Chondrocyte (in vitro differentiated cells): ENCODE data around the gene SMAD4. TPM values are rescaled to one million over a fixed set of nuclear protein-coding genes. Genes with fewer than 3 reads are reported as not detected.

Experiments used
- DNase-seq: peaks from one replicate; pipeline ENCODE4 v3.0.0; 2021; ENCODE audit warnings: mixed read lengths, low spot score
- H3K27ac Mint-ChIP-seq: one replicate; pipeline ENCODE4 v1.8.0; 2021; ENCODE audit warnings: mild to moderate bottlenecking, moderate library complexity, mixed read lengths; ENCODE audit not compliant: unreplicated experiment
- H3K27me3 Mint-ChIP-seq: 2 replicates; pipeline ENCODE4 v1.8.0; 2021; ENCODE audit warnings: low read depth, mixed read lengths
- H3K36me3 Mint-ChIP-seq: 2 replicates; pipeline ENCODE4 v1.8.0; 2021; ENCODE audit warnings: low read depth, mixed read lengths
- H3K4me1 Mint-ChIP-seq: 2 replicates; pipeline ENCODE4 v1.8.0; 2021; ENCODE audit warnings: low read depth, mild to moderate bottlenecking, mixed read lengths
- H3K4me3 Mint-ChIP-seq: one replicate; pipeline ENCODE4 v1.8.0; 2021; ENCODE audit warnings: mild to moderate bottlenecking, moderate library complexity, mixed read lengths; ENCODE audit not compliant: unreplicated experiment
- H3K9me3 Mint-ChIP-seq: 2 replicates; pipeline ENCODE4 v1.8.0; 2021; ENCODE audit warnings: low read depth, mixed read lengths
- CTCF ChIP-seq: fragments of 200-600 bp; sonication (generic); IDR thresholded peaks from 2 replicates; pipeline ENCODE4 v1.5.0; 2021; ENCODE audit warnings: antibody characterized with exemption, mild to moderate bottlenecking, moderate library complexity
- long read RNA-seq: library from polyadenylated mRNA; stranded (forward); transcript quantifications from one replicate; pipeline ENCODE4 v2.0.0, GENCODE V29; 2021
- total RNA-seq: library from RNA; stranded (reverse); gene quantifications from 3 replicates; pipeline ENCODE4 v1.2.1, GENCODE V29; 2021

Gene SMAD4
- 106 to 119 TPM (median 113 TPM) in 3 replicates for total RNA-seq
- long read RNA-seq, full-length matches to known transcripts, result 145 of 191 reads
- long read RNA-seq, partial matches to known transcripts, result 12 of 191 reads
- long read RNA-seq, other reads (novel, unspliced or antisense), result 34 of 191 reads

- DNase-seq, result peak; percentile 98
- TF ChIP-seq CTCF, result peak; percentile 25
- H3K4me1 Mint-ChIP-seq, result peaks cover 52% of the 10 kb centered on the region
These were observed at the start of gene SMAD4 for GRCh38 chr18:51029694-51030536. Gene SMAD4 (plus strand): TSS chr18:51030213. CDS start chr18:51047047, 16,834 bp downstream.

GRCh38 chr18:50981381-50981780 is 48.6 kb upstream of the SMAD4 start:
- Mint-ChIP-seq H3K9me3 (peaks cover 6% of the 10 kb centered on the region), H3K4me1 (peaks cover 5% of the 10 kb centered on the region), H3K4me3 (no peak overlapping the region), H3K36me3 (peaks cover 23% of the 10 kb centered on the region), H3K27me3 (no peaks in the 10 kb centered on the region), H3K27ac (no peak overlapping the region)
- no peak for TF ChIP-seq CTCF
- DNase-seq, result no peak

More at GRCh38 chr18:51029694-51030536, at the start of gene SMAD4:
- no peaks in the 10 kb centered on the region for H3K9me3 Mint-ChIP-seq
- H3K27ac Mint-ChIP-seq, result peak within 1 kb of the TSS; percentile 100
- no peaks in the 10 kb centered on the region for H3K27me3 Mint-ChIP-seq
- H3K36me3 Mint-ChIP-seq, result peaks cover 4% of the 10 kb centered on the region
- H3K4me3 Mint-ChIP-seq, result peak within 1 kb of the TSS; percentile 98

GRCh38 chr18:50982086-50982801 is 47.8 kb upstream of the SMAD4 start:
- no peak for DNase-seq
- Mint-ChIP-seq H3K27ac (no peak overlapping the region), H3K36me3 (peaks cover 19% of the 10 kb centered on the region), H3K9me3 (no peaks in the 10 kb centered on the region), H3K4me3 (no peak overlapping the region), H3K4me1 (peaks cover 11% of the 10 kb centered on the region), H3K27me3 (no peaks in the 10 kb centered on the region)
- TF ChIP-seq CTCF, result no peak

GRCh38 chr18:50982802-50983179 is 47.2 kb upstream of the SMAD4 start:
- no peak for DNase-seq
- no peaks in the 10 kb centered on the region for H3K27me3 Mint-ChIP-seq
- no peak overlapping the region for H3K27ac Mint-ChIP-seq

More at GRCh38 chr18:50982802-50983179, 47.2 kb upstream of the SMAD4 start:
- H3K9me3 Mint-ChIP-seq, result no peaks in the 10 kb centered on the region
- no peak overlapping the region for H3K4me3 Mint-ChIP-seq
- peak; percentile 48 for TF ChIP-seq CTCF
- H3K36me3 Mint-ChIP-seq, result peaks cover 15% of the 10 kb centered on the region
- H3K4me1 Mint-ChIP-seq, result peaks cover 11% of the 10 kb centered on the region
